HUES48 (cell line): ENCODE measurements around the gene CXCR5.
A peak's percentile ranks its signal among the peaks of the same experiment; 100 is the strongest.

Source experiments
- H3K27ac ChIP-seq: one replicate; pipeline ENCODE4 v1.7.0; 2013; ENCODE audit warnings: low read depth, low read length, inconsistent platforms
- H3K27me3 ChIP-seq: 2 replicates; pipeline ENCODE4 v1.6.1; 2013; ENCODE audit warnings: mild to moderate bottlenecking, low read length; ENCODE audit not compliant: control insufficient read depth, insufficient read depth
- H3K36me3 ChIP-seq: 2 replicates; pipeline ENCODE4 v1.6.1; 2013; ENCODE audit warnings: low read length; ENCODE audit not compliant: control insufficient read depth, insufficient read depth
- H3K4me1 ChIP-seq: 2 replicates; pipeline ENCODE4 v1.6.1; 2013; ENCODE audit warnings: mild to moderate bottlenecking, low read length; ENCODE audit not compliant: control insufficient read depth, insufficient read depth
- H3K4me3 ChIP-seq: 2 replicates; pipeline ENCODE4 v1.5.1; 2013; ENCODE audit warnings: mild to moderate bottlenecking, low read depth, low read length
- H3K9ac ChIP-seq: 2 replicates; pipeline ENCODE4 v1.6.1; 2013; ENCODE audit warnings: mild to moderate bottlenecking, low read depth, low read length, moderate library complexity
- H3K9me3 ChIP-seq: 2 replicates; pipeline ENCODE4 v1.6.1; 2013; ENCODE audit warnings: low read length; ENCODE audit not compliant: control insufficient read depth, insufficient read depth

Gene CXCR5

DNA sequence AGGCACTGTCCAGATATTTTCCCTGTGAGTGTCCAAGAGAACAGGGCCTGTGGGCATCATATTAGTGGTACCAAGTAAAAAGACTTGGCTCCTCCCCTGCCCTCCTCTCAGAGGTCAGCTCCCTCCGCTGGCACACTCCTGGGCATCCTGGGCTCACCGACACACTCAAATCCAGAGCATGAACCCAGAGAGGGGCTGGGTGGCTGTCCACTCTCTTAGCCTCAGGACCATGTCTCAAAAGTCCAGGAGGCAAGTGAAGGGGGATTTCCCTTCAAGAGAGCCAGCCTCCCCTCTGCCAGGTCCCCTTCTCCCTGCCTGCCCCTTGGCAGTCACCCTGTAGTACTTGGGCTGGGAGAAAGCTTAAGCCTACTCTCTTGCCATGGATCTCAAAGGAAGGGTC is 31.7 kb downstream of the CXCR5 start:
- H3K9ac ChIP-seq: no peak overlapping the region
- no peaks in the 10 kb centered on the region for H3K27me3 ChIP-seq
- H3K27ac ChIP-seq: no peak overlapping the region
- no peaks in the 10 kb centered on the region for H3K9me3 ChIP-seq
- H3K36me3 ChIP-seq: no peaks in the 10 kb centered on the region
- no peak overlapping the region for H3K4me3 ChIP-seq
- peaks cover 86% of the 10 kb centered on the region for H3K4me1 ChIP-seq

DNA sequence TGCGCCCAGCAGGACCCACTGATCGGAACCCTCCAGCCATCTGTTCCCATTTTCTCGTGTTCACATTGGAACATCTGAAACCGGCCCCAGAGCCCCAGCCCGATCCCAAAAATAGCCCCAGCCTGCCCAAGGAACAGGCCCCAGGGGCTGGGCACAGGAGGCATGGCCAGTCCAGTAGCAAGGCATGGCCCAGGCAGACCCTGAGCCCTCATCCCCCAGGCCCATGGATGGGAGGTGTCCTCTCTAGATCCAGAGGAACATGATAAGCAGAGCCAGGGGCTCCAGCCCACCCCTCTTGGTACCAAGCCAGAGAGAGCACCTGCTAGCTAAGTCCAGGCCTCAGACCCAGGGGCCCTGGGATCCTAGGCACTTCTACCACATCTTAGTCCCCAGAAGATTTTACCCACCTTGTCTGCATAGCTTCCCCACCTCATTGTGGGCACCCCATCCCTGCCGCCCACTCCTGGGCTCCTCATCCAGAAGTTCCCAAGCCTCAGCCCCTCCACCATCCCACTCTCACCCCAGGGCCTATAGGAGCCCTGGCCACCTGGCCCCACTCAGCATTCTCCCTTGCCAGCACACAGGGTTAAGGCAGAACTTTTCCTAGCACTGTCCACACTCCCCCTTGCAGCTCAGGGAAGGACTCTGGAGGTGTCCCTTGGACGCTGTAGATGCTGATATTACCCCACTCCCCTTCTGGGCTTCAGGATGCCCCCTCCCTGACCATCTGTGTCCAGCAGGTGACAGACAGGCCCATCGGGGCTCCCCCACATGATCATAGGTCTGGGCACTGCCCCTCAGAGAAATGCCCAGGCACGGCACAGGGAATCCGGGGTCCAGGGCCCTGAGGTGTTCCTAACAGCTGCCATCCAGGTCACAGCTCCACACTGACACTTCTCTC is 32.5 kb downstream of the CXCR5 start:
- no peak overlapping the region for H3K9ac ChIP-seq
- H3K27ac ChIP-seq: peak overlapping the region; percentile 90
- H3K4me1 ChIP-seq: peaks cover 92% of the 10 kb centered on the region
- H3K27me3 ChIP-seq: no peaks in the 10 kb centered on the region
- H3K9me3 ChIP-seq: no peaks in the 10 kb centered on the region
- no peaks in the 10 kb centered on the region for H3K36me3 ChIP-seq
- H3K4me3 ChIP-seq: no peak overlapping the region

DNA sequence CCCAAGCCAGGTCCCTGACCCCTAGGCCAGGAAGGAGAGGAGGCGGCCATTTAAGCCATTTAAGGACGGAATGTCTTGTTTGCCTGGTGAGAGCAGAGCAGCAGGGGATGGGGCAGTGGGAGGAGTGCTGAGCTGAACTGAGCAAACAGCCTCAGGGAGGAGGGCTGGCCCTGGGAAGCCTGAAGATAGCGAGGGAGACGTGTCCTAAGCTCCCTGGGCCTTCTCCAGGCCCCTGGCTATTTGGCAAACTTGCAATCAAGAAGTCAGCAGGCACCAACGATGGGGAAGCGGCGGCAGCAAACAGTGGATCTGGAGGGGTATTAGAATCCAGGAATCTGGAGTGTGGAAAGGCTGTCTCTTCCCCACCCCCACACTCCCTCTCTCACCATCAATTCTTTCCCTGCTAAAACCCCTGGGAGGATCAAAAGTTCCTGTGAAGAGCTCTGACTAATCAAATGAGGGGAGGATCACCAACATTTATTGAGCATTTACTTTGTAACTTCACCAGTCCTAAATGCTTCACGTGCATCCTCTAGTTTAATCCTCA is 33.2 kb downstream of the CXCR5 start:
- Histone ChIP-seq H3K27ac (peak overlapping the region; percentile 90), H3K4me1 (peaks cover 92% of the 10 kb centered on the region)

DNA sequence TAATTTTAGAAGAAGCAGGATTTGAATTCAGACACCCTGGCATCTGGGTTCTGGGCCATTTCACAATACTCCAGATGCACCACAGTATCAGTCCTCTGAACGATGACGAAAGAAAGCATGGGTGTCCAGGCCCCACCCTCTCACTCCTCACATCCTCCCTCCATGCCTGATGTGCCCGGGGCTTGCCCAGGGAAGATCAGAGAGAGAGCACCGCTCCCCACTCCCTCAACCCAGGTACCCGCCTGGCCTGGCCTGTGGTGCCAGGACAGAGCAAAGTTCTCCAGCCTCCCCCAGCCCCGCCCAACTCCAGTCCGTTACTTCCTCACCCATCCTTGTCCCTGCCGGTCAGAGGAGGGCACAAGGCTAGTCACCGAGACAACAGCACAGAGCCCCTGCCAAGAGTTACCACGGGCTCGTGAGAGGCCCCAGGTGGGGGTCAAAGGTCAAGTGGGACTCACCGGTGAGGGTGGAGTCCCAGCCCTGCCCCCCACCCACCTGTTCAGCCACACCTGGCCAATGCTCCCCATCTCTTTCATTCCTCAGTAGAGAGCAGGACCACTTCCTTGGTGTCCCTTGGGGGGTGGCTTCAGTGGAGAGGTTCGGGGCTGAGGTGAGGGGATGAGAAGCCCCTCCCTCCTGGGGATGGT is 33.9 kb downstream of the CXCR5 start:
- H3K36me3 ChIP-seq: no peaks in the 10 kb centered on the region
- peak overlapping the region; percentile 48 for H3K4me3 ChIP-seq
- H3K9ac ChIP-seq: peak overlapping the region; percentile 49
- no peaks in the 10 kb centered on the region for H3K9me3 ChIP-seq
- H3K27ac ChIP-seq: peak overlapping the region; percentile 90
- no peaks in the 10 kb centered on the region for H3K27me3 ChIP-seq
- peaks cover 92% of the 10 kb centered on the region for H3K4me1 ChIP-seq

More for the DNA sequence above, 33.2 kb downstream of the CXCR5 start:
- peak overlapping the region; percentile 48 for H3K4me3 ChIP-seq
- H3K27me3 ChIP-seq: no peaks in the 10 kb centered on the region
- H3K9me3 ChIP-seq: no peaks in the 10 kb centered on the region
- H3K9ac ChIP-seq: peak overlapping the region; percentile 17; the same call in 1 of the 2 replicates
- no peaks in the 10 kb centered on the region for H3K36me3 ChIP-seq

DNA sequence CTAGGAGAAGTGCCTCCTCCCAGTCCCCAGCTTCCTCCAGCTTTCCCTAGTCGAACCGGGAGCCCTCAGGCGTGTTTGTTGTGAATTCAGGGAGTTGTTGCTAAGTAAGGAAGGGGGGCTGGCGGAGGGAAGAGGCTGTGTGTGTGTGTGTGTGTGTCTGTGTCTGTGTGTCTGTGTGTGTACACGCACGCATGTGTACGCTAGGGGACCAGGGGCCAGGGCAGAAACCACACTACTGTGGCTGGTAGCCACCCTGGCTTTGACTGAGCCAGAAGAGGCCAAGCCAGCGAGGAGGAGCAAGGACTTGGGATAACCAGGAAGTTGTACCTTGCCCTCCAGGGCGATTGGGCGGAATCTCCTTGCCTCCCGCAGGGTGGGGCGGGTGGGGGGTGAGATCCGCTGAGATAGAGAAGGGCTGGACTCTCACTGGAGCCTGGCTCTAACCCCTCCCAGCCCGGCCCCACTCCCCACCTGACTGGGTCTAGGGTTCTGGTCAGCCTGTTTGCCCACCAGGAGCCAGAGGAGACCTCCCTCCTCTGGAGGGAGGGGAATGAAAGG is 34.5 kb downstream of the CXCR5 start:
- Histone ChIP-seq H3K9ac (peak overlapping the region; percentile 49), H3K4me3 (peak overlapping the region; percentile 48), H3K27ac (peak overlapping the region; percentile 90), H3K36me3 (no peaks in the 10 kb centered on the region), H3K27me3 (no peaks in the 10 kb centered on the region), H3K4me1 (peaks cover 92% of the 10 kb centered on the region), H3K9me3 (no peaks in the 10 kb centered on the region)

DNA sequence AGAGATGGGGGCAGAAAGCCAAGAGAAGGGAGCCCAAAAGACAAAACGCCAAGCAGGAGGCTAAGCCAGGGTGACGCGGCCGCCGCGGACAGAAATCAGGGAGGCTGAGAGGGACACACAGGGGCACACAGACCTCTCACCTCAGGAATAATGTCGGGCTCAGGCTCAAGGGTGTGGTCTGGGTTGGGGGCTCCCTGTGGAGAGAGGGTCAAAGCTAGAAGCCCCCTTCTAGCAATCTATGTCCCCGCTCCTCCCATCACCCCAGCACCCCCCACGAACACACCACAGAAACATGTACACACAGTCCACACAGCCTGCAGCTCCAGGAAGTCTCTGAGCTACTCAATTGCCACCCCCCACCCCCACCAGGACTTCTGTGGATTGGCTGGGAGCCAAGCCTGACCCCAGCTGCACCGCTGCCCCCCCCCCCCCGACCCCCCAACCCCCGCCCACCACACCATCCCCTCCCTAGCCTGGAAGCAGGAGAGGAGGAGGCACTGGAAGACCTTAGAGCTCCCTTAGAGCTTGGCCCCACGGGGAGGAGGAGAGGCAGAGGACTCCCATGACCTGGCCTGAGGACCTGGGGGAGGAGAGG is 35.1 kb downstream of the CXCR5 start:
- H3K27me3 ChIP-seq: no peaks in the 10 kb centered on the region
- no peaks in the 10 kb centered on the region for H3K9me3 ChIP-seq
- peak overlapping the region; percentile 39; the same call in 1 of the 2 replicates for H3K4me3 ChIP-seq
- H3K27ac ChIP-seq: peak overlapping the region; percentile 91
- H3K4me1 ChIP-seq: peaks cover 94% of the 10 kb centered on the region
- no peaks in the 10 kb centered on the region for H3K36me3 ChIP-seq
- H3K9ac ChIP-seq: no peak overlapping the region

DNA sequence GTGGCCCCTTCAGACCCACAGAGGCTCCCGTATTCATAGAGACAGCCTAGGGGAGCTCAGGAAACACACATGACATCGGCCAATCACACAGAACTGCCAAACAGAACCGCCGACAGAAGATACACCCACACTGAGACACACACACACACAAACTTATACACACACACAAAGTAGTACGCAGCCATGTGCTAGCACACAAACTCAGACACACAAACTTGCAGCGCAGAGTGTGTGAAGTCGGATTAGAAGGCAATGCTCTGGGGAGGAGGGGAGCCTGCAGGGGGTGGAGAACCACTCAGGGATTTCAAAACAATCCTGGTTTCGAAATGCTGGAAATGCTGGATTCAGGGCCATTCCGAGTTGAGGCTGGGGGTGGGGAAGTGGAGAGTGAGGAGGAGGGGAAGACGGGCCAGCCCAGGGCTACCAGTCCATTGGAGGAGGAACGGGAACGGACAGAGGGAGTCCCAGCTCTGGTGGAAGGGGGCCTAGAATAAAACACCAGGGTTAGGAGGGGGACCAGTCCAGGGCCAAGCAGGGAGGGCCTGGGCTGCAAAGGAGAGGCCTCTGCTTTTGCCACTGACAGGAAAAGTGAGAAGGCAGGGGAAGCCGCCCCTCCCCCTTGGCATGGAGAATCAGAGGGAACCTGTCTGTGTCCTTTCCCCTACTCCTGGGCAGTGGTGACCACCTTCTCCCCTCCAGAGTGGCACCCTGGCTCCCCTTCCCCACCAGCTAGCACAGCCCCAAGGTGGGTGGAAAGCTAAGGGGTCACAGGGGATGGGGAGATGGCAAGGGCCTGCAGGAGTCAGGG is 37.6 kb downstream of the CXCR5 start:
- peak overlapping the region; percentile 91 for H3K27ac ChIP-seq
- no peaks in the 10 kb centered on the region for H3K36me3 ChIP-seq
- peaks cover 82% of the 10 kb centered on the region for H3K4me1 ChIP-seq
- no peak overlapping the region for H3K9ac ChIP-seq
- H3K27me3 ChIP-seq: no peaks in the 10 kb centered on the region
- H3K9me3 ChIP-seq: no peaks in the 10 kb centered on the region
- peak overlapping the region; percentile 79 for H3K4me3 ChIP-seq

DNA sequence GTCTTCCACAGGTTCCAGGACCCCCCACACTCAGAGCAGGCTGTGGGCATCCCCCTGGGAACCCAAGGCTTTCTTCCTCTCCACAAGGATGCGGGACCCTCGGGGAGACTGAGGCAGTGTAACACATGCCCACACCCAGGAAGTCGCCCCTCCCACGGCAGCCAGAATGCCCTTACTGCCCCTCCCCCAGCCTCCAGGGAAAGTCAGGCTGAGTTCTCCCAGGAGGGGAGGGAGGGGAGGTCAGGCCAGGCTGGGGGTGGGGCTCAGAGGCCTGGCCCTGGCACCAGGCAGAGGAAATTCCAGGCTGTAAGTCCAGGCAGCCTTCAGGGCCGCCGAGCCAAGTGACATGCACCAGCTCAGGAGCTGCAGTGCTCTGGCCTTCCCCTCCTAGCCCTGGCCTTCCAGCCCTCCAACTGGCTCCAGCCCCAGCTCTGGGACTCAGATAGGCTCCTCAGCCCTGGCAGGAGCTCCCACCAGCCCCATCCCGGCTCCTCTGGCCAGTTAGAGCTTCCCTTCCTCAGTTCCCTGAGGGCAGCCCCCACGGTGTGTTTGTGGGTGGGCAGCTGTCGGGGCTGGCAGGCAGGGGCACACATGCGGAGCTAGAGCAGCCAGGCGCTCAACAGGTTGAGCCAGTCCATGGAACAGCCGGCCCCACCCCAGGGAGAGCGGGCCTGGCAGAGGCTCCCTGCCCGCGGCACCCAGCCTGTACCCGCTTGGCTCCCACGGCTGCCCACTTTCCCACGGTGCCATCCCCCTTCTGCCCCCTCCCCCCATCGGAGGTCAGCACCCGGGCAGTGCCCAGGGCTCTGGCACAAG is 38.4 kb downstream of the CXCR5 start:
- Histone ChIP-seq H3K36me3 (no peaks in the 10 kb centered on the region), H3K9ac (no peak overlapping the region), H3K4me1 (peaks cover 78% of the 10 kb centered on the region), H3K27ac (peak overlapping the region; percentile 91), H3K27me3 (peaks cover 4% of the 10 kb centered on the region), H3K9me3 (no peaks in the 10 kb centered on the region), H3K4me3 (peak overlapping the region; percentile 79)

DNA sequence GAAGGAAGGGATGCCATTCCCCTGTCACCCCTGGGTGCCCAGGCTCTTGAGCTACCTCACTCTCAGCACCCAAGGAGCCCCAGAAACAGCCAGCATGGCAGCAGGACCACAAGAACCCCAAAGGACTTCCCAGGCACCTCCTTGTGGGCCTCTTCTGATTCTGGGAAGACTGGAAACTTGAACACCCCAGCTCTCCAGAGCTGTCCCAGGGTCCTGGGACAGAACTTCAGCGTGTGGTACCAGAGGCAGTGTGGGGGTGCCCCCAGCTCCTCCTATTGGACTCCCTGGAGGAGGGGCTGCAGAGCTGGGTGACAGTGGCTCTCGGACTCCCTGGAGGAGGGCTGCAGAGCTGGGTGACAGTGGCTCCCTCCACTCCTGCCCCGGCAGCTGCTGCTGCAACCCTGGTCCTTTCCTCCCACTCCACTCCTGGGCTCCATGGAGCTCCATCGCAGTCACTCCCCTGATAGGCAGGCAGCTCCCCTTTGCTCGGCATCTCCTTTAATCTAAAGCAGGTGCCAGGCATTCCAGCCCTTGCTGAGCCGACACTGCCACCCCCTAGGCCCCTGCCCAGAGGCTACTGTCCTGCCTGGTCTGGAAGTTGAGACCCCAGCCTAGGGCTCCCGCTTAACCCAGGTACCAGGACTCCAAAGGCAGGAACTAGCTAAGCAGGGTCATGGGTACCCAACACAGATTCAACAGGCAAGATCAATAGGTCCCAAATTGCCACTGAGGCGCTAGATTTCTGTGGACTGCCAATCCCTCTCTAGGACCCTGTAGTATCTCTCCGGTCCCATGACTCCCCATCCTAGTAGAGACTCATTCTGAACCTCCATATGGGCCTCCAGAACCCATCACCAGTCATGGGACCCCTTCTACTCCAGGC is 39.3 kb downstream of the CXCR5 start:
- H3K36me3 ChIP-seq: no peaks in the 10 kb centered on the region
- H3K9me3 ChIP-seq: no peaks in the 10 kb centered on the region
- H3K4me1 ChIP-seq: peaks cover 78% of the 10 kb centered on the region
- H3K27me3 ChIP-seq: peaks cover 11% of the 10 kb centered on the region
- H3K27ac ChIP-seq: peak overlapping the region; percentile 91
- peak overlapping the region; percentile 79 for H3K4me3 ChIP-seq
- no peak overlapping the region for H3K9ac ChIP-seq
